HG03103 (cell line): ENCODE results near the gene ASPSCR1.
A peak's percentile ranks its signal among the peaks of the same experiment; 100 is the strongest.

Experiments
- ATAC-seq: cut with Tn5 transposase; IDR thresholded peaks from one replicate; pipeline ENCODE4 v1.9.1; 2021; ENCODE audit warnings: low read depth; ENCODE audit not compliant: unreplicated experiment

ASPSCR1 gene

DNA sequence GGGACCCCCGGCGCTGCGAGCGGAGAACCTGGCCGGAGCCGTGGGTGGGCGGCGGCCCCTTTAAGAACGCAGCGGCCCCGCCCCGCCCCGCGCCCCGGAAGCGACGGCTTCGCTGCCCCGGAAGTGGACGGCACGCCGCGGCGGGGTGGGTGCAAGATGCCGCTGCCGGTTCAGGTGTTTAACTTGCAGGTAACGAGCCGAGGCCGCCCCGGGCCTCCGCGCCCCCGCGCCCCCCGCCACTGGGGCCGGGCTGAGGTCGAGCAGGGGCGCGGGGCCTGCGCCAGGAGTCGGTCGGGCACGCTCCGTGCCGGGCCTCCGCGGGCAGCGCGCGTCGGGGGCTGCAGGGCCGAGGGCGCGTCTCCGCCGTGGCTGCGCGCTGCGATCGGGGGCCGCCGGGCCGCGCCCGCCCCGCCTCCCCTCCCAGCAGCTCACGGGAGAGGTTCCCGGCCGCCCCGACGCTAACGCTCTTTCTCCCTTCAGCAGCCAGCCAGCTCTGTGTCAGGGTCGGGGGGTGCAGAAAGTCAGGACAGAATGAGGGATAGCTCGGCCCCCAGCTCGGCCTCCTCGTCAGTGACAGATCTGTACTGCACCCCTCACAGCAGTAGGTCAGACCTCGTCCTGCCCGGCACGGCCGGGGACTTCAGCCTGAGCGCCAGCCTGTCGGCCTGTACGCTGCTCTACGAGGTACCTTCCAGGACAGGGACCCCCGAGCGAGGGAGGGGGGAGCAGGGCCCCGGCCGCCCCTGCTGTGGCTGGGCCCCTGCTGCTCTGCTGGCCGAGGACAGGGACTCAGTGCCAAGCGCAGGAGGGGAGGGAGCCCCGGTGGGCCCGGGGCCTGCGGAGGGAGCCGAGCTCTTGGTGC lies 74.6 kb downstream of the ASPSCR1 start, which contains the start of the genes GPS1 and RFNG:
GPS1 (plus strand) TSS at position 123 of the 862 bp plus-strand sequence; CDS start at position 157, 34 bp downstream.
RFNG (minus strand) TSS at position 36 of the 862 bp plus-strand sequence. CDS start 45 bp downstream, outside the sequence.
- peak; percentile 52 for ATAC-seq

GRCh38 chr17:82052638-82053059 lies 75.2 kb downstream of the ASPSCR1 start:
- no peak for ATAC-seq

DNA sequence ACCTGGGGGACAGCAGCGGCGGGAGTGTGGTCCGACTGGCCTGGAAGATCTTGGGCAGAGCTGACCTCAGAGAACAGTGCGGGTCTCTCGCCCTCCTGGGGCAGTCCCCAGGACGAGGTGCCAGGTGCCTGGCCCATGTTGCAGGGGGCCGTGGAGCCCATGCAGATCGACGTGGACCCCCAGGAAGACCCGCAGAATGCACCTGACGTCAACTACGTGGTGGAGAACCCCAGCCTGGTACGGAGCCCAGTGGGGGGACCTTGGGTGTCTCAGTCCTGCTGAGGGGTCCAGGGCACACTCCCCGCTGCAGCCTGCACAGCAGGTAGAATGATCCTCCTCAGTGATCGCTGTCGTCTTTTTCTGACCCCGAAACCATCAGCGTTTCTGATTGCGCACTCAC lies 75.7 kb downstream of the ASPSCR1 start:
- ATAC-seq: no peak

- ATAC-seq: no peak
Observed at GRCh38 chr17:82053556-82054263, 76.3 kb downstream of the ASPSCR1 start.

DNA sequence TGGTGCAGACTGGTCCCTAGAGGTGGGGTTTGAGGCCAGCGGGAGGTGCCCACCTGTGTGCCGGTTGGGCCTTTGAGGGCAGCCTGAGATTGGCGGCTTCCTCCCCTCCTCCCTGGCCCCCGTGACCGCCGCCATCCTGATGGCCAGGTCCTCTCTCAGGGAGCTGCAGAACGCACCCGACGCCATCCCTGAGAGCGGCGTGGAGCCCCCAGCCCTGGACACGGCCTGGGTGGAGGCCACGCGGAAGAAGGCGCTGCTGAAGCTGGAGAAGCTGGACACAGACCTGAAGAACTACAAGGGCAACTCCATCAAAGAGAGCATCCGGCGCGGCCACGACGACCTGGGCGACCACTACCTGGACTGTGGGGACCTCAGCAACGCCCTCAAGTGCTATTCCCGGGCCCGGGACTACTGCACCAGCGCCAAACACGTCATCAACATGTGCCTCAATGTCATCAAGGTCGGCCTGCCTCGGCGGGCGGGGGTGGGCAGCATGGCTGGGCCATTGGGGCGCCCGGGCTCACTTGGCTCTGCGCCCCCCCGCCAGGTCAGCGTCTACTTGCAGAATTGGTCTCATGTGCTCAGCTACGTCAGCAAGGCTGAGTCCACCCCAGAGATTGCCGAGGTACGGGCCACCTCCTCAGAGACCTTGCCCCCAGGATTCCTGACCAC lies 77.1 kb downstream of the ASPSCR1 start:
- ATAC-seq: no peak

DNA sequence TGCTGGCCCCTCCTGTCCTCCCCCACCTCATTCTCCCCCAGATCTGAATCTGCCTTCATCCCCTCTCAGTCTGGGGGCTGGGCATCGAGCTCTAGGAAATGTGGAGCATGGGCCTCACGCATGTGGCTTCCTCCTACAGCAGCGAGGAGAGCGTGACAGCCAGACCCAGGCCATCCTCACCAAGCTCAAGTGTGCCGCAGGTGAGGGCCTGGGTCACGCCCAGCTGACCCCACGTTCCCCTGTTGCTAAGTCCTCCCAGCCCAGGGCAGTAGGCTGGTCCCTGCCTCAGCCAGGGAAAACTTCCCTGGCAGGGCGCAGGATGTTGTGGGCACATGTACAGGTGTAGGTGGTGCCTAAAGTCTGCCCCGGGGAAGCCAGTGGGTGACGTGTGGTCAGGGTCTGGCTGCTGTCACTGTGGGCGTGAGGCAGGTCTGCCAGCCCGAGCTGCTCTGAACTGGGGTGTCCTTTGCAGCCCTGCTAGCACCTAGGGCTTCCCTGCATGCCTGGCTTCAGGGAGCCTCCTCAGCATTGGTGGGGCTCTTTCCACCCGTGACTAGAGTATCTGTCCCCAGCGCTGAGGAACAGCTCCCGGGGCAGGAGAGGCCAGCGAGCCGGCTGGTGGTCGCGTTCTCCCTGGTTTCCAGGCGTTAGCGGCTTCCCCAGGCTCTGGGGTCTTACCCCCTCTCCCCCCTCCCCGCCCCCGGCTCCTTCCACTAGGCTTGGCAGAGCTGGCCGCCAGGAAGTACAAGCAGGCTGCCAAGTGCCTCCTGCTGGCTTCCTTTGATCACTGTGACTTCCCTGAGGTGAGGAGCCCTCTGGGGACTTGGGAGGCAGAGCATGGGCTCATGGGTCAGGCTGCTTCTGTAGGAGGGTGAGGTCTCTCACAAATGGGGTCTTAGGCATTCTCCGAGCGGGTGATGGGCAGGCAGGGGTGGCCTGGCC lies 77.9 kb downstream of the ASPSCR1 start:
- ATAC-seq: no peak

DNA sequence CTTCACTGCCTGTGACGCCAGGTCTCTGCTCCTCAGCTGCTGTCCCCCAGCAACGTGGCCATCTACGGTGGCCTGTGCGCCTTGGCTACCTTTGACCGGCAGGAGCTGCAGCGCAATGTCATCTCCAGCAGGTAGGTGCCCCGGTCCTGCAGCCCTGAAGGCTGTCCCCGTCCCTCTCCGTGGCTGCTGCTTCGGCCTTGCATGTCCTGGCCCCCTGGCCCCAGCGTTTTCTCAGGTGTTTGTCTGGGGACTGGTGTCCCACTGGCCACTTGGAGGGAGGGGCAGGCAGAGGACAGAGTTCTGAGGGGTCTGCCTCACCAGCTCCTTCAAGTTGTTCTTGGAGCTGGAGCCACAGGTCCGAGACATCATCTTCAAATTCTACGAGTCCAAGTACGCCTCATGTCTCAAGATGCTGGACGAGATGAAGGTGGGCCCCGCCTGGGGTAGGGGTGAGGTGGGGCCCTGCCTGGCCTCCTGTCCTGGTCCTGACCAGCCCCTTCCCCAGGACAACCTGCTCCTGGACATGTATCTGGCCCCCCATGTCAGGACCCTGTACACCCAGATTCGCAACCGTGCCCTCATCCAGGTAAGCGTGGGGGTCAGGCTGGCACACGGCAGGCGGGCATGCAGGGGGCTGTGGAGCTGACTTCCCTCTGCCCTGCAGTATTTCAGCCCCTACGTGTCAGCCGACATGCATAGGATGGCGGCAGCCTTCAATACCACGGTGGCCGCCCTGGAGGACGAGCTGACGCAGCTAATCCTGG lies 78.7 kb downstream of the ASPSCR1 start:
- no peak for ATAC-seq

DNA sequence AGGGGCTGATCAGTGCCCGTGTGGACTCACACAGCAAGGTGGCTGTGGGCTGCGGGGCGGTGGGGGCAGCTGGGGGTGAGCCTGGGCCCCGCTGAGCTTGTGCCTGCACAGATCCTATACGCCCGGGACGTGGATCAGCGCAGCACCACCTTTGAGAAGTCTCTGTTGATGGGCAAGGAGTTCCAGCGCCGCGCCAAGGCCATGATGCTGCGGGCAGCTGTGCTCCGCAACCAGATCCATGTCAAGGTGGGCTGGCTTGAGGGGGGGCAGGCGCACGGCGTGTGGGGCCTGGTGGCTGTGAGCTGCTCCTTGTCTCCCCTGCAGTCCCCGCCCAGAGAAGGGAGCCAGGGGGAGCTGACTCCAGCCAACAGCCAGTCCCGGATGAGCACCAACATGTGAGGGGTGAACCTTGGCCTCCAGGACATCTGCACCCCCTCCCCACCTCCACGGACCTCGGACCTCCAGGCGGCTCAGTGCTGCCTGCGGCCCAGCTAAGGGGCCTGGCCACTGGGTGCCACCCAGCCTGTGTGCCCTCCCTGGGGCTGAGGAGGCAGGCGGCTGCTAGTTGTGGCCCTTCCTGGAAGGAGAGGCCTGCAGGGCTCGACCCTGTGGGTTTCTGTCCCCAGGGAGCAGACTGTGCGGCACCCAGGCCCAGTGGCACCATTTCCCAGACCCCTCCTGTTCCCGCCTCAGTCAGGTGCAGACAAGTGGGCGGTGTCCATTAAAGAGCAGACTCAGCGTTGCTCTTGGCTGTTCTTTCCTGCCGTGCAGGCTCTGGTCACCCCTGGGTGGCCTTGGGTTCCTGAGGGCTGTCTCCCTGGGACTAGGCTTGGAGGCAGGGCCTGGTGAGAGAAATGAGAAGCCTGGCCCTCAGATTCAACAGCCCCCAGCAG lies 79.5 kb downstream of the ASPSCR1 start:
- ATAC-seq: no peak

DNA sequence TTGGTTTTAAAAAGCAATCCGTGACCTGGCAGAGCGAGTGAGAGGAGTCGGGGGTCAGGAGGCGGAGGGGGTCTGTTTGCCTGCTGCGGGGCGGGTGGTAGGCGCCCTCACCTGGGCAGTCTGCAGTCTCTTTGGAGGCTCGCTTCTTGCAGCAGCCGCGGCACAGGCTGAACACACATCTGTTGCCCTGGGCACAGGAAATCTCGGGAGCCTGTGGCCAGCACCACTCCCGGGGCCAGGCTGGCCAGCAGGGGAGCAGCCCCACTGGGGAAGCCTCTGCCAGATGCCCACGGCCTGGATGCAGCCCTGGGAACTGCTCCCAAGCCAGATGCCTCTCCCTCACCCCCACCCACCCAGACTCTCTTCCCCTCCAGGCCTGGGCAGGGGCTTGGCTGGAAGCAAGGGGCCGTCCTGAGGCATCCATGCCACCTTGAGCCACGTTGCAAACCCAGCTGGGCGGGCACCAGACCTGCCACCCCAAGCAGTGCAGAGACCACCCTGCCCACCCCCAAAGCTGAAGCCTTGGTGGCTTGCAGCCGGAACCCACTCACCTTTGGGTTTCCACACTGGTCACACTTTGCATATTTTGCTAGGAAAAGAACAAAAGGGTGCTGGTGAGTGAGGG lies 80.9 kb downstream of the ASPSCR1 start:
- ATAC-seq: no peak

GRCh38 chr17:82058855-82059249 lies 81.4 kb downstream of the ASPSCR1 start:
- ATAC-seq: no peak

DNA sequence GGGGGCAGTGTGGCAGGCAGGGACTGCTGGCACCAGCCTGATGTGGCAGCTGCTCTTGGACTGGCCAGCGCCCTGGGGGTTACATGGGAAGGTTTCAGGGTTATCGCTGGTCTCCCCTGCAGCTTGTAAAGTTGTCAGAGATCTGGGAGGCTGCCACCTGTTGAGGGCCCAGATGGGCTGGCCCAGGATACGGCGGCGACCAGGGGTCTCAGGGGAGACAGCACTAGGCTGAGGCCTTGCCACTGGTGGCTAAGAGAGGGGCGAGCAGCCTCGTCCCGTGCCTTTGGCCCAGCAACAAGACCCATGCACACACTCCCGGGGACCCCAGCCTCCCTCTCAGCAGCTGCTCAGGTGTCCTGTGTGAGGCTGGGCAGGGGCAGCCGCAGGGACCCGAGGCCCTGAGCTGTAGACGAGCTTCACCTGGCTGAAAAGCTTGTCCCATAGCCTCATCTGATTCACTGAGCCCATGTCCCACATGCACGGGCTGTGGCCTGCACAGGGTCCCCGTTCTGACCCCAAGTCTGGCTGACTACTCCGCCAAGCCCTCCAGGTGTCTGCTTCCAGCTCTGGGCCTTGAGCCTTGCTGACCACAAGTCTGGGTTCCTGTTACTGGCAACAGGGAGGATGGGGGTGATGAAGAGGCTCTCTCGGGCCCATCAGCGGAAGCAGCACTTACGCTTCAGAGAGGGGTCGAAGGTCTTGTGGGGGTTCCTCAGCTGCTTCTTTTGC lies 82.0 kb downstream of the ASPSCR1 start:
- no peak for ATAC-seq

- ATAC-seq: no peak
Observed at GRCh38 chr17:82060001-82060380, 82.6 kb downstream of the ASPSCR1 start.

DNA sequence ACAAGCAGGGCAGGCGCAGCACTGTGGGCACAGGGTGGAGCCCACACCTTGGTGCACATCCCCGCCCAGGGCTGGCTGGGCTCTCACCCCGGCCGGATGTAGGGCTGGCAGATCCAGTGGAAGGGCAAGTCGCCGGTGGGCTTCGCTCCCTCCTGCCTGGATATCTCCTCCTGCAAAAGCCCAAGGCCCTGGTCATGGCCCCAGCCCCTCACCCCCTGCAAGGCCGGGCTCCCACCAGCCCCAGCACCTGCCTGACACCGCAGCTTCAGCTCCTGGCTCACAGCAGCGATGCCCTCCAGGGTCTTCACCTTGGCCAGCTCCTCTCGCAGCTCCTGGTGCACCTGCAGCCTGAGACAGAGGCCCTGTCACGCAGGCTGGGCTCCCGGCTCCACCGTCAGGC lies 83.2 kb downstream of the ASPSCR1 start:
- no peak for ATAC-seq

GRCh38 chr17:82061047-82061925 lies 83.9 kb downstream of the ASPSCR1 start:
- ATAC-seq: no peak

- ATAC-seq: no peak
Observed at GRCh38 chr17:82062076-82062983, 84.9 kb downstream of the ASPSCR1 start.
